WI38 (cell line): Measurements from ENCODE around the gene ZC3H8.

Experiments used
- H3K4me3 ChIP-seq: 2 replicates; pipeline ENCODE4 v1.5.1; 2011; ENCODE audit warnings: low read depth, mild to moderate bottlenecking, control low read depth, low read length
- CTCF ChIP-seq: IDR thresholded peaks from 2 replicates; pipeline ENCODE4 v1.5.1; 2012; ENCODE audit warnings: low read depth, mild to moderate bottlenecking, control low read depth, low read length

The ZC3H8 gene

GRCh38 chr2:112166806-112167499, 87.9 kb downstream of the ZC3H8 start:
- no peak overlapping the region for H3K4me3 ChIP-seq
- TF ChIP-seq CTCF, result no peak

- H3K4me3 ChIP-seq, result no peak overlapping the region
- no peak for TF ChIP-seq CTCF
Observed at GRCh38 chr2:112165296-112165695, 89.5 kb downstream of the ZC3H8 start.

GRCh38 chr2:112164876-112165275, 90.0 kb downstream of the ZC3H8 start:
- no peak overlapping the region for H3K4me3 ChIP-seq
- no peak for TF ChIP-seq CTCF

GRCh38 chr2:112163541-112163981, 91.3 kb downstream of the ZC3H8 start:
- TF ChIP-seq CTCF, result no peak
- no peak overlapping the region for H3K4me3 ChIP-seq

- TF ChIP-seq CTCF, result no peak
- no peak overlapping the region for H3K4me3 ChIP-seq
Observed at GRCh38 chr2:112162956-112163355, 91.9 kb downstream of the ZC3H8 start.

GRCh38 chr2:112162341-112162740, 92.5 kb downstream of the ZC3H8 start:
- no peak overlapping the region for H3K4me3 ChIP-seq
- no peak for TF ChIP-seq CTCF
